Panc1 (cell line): Measurements from ENCODE around the gene PHOX2A. TPM values are rescaled to one million over a fixed set of nuclear protein-coding genes. Genes with fewer than 3 reads are reported as not detected.

Source experiments
- ATAC-seq: fragments of 200-7000 bp; cut with Tn5 transposase; 2 replicates; pipeline ENCODE4 v1.9.1; 2020; ENCODE audit warnings: mild to moderate bottlenecking, moderate library complexity
- BruUV-seq: library from RNA; stranded (reverse); fragments of 400-500 nt; replicated peaks from 2 replicates; lab custom pipeline; 2021; lab: Mats Ljungman, UMichigan
- CTCF ChIA-PET: fragments of 300-600 bp; sonication (Branson Sonifier 250); formaldehyde crosslinking; loops from one replicate; lab custom pipeline; 2022; ENCODE audit warnings: antibody characterized with exemption; lab: Charles Lee
- POLR2A ChIA-PET: fragments of 300-600 bp; sonication (Branson Sonifier 250); formaldehyde crosslinking; loops from one replicate; lab custom pipeline; 2022; ENCODE audit warnings: antibody characterized with exemption; lab: Charles Lee
- DNase-seq: peaks from one replicate; pipeline ENCODE4 v3.0.0-alpha.2; 2010; ENCODE audit warnings: low read depth, low spot score
- H3K27ac ChIP-seq: 2 replicates; pipeline ENCODE4 v1.5.1; 2011; ENCODE audit warnings: mild to moderate bottlenecking, low read length, inconsistent platforms
- H3K27me3 ChIP-seq: fragments of 200-500 bp; sonication (Bioruptor generic); 2 replicates; pipeline ENCODE4 v1.6.0; 2014; ENCODE audit warnings: low read length, inconsistent platforms; ENCODE audit not compliant: control insufficient read depth, insufficient read depth
- H3K36me3 ChIP-seq: fragments of 200-500 bp; sonication (Bioruptor generic); 2 replicates; pipeline ENCODE4 v1.5.1; 2014; ENCODE audit warnings: inconsistent platforms, mild to moderate bottlenecking, low read length, moderate library complexity; ENCODE audit not compliant: control insufficient read depth, insufficient read depth
- H3K4me1 ChIP-seq: 2 replicates; pipeline ENCODE4 v1.5.1; 2011; ENCODE audit warnings: inconsistent platforms, mild to moderate bottlenecking, low read length, moderate library complexity; ENCODE audit not compliant: control insufficient read depth, insufficient read depth
- H3K4me3 ChIP-seq, 2 experiments: 2 replicates each; pipeline ENCODE4 v1.5.1; 2011 to 2012; ENCODE audit warnings: low read depth in 2 of 2, low read length in 2 of 2, mild to moderate bottlenecking in 2 of 2, inconsistent platforms in 1 of 2, moderate library complexity in 1 of 2
- H3K9me3 ChIP-seq: fragments of 200-500 bp; sonication (Bioruptor generic); 2 replicates; pipeline ENCODE4 v1.5.1; 2014; ENCODE audit warnings: low read depth, mild to moderate bottlenecking, inconsistent platforms, low read length, moderate library complexity; ENCODE audit not compliant: control insufficient read depth, insufficient read depth
- CTCF ChIP-seq: fragments of 450-650 bp; IDR thresholded peaks from 2 replicates; pipeline ENCODE4 v1.5.1; 2017; ENCODE audit warnings: mild to moderate bottlenecking
- POLR2AphosphoS5 ChIP-seq: IDR thresholded peaks from 2 replicates; pipeline ENCODE4 v1.6.1; 2012; ENCODE audit warnings: mild to moderate bottlenecking, low read depth, low read length, moderate library complexity
- REST ChIP-seq, 2 experiments: IDR thresholded peaks; 2 replicates each; pipeline ENCODE4 v1.6.1; 2011 to 2012; ENCODE audit warnings: low read depth in 2 of 2, control low read depth in 1 of 2, low read length in 1 of 2, mild to moderate bottlenecking in 1 of 2, moderate library complexity in 1 of 2; ENCODE audit not compliant: insufficient read depth in 1 of 2
- SIN3A ChIP-seq: IDR thresholded peaks from 2 replicates; pipeline ENCODE4 v1.6.1; 2012; ENCODE audit warnings: low read depth, mild to moderate bottlenecking, low read length, moderate library complexity, borderline replicate concordance; ENCODE audit not compliant: insufficient read depth
- TCF7L2 ChIP-seq: IDR thresholded peaks from 2 replicates; pipeline ENCODE4 v1.6.1; 2011; ENCODE audit warnings: mild to moderate bottlenecking, low read depth, low read length, inconsistent platforms
- in situ Hi-C: cut with HindIII; loops from 2 replicates; pipeline ENCODE4 v1.10.0; 2016; ENCODE audit warnings: low sequenced_read_pairs, low pct_unique_long_range_greater_than_20kb
- intact Hi-C: fragments of 100-400 bp; cut with micrococcal nuclease; formaldehyde crosslinking; loops from one replicate; pipeline ENCODE4 v1.10.0; 2022; ENCODE audit not compliant: unreplicated experiment
- total RNA-seq: library from RNA; stranded (reverse); gene quantifications from one replicate; pipeline ENCODE4 v1.2.1, GENCODE V29; 2021; ENCODE audit not compliant: unreplicated experiment

Gene PHOX2A
- total RNA-seq, 1 experiment from 2014 or later = not detected

DNA sequence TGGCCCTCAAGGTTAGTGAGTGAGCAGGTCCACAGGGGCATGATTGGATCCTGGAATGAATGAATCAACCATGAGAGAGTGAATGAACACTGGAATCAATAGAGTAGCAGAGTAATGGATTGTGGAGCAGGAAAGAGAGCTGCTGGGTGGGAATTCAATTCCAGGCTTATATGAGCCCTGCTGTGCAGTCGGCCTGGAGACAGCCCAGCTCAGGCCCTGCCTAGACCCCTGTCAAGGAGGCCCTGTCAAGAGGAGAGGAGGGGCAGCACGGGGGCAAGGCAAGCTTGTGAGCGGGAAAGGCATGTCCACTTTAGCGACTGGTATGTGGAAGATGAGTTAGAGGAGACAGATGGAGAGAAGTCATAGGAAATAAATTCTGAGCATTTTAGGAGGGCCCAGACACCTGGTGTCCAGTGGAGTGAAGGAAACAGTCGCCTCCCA lies 53.3 kb downstream of the PHOX2A start:
- POLR2A ChIA-PET = no interaction called here
- intact Hi-C loops = no loop called here
- no peak for DNase-seq
- H3K9me3 ChIP-seq = no peaks in the 10 kb centered on the region
- H3K27me3 ChIP-seq = no peaks in the 10 kb centered on the region
- CTCF ChIA-PET = interaction anchor here (0.6 to 0.9 kb wide), 3 partner anchors 11 to 336 kb away, joined by 3 to 6 read pairs (median 4); no protein-coding TSS in a partner anchor
- BruUV-seq = no TSS peak
- H3K27ac ChIP-seq = no peak overlapping the region
- in situ Hi-C loops = no loop called here
- H3K4me3 ChIP-seq = no peak overlapping the region
- H3K4me1 ChIP-seq = no peaks in the 10 kb centered on the region
- TF ChIP-seq POLR2AphosphoS5 (no peak), TCF7L2 (no peak), REST (IDR thresholded peaks at IDR 0.05; ENCODE audit: insufficient read depth in 1 of 2, low read depth in 2 of 2, low read length in 1 of 2) (no peak), CTCF (no peak), SIN3A (no peak)
- no peaks in the 10 kb centered on the region for H3K36me3 ChIP-seq
- ATAC-seq = no peak

DNA sequence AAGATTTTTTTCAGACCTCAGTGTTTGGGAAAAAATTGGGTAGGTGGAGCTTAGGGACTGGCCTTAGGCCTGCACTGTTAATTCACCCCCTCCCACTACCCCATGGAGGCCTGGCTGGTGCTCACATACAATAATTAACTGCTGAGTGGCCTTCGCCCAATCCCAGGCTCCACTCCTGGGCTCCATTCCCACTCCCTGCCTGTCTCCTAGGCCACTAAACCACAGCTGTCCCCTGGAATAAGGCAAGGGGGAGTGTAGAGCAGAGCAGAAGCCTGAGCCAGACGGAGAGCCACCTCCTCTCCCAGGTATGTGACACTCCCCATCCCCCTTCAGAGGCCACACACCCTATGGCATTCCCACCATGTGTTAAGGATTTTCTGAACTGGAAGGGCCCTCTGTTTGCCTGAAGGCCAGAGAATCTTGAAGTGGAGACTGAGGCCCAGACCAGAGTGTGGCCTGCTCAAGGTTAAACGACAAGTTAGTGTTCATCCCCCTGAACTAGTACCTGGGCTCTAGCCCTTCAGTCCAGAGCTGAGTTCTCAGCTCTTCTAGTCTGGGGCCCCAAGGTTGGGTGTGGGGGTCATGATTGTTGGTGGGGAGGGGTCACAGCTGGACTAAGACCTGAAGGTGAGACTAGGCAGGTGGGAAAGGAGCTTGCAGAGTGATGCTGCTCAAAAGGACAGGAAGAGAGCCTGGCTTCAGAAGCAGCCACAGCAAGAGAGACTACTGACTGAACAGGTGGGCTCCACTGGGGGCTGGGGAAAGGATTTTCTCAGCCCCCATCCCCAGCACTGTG lies 54.3 kb downstream of the PHOX2A start:
- DNase-seq = no peak

More for the DNA sequence above, 54.3 kb downstream of the PHOX2A start:
- in situ Hi-C loops (no loop called here), intact Hi-C loops (no loop called here)
- H3K4me1 ChIP-seq = no peaks in the 10 kb centered on the region
- no peaks in the 10 kb centered on the region for H3K36me3 ChIP-seq
- no TSS peak for BruUV-seq
- TF ChIP-seq CTCF (no peak), TCF7L2 (no peak), POLR2AphosphoS5 (no peak), SIN3A (no peak), REST (IDR thresholded peaks at IDR 0.05; ENCODE audit: insufficient read depth in 1 of 2, low read depth in 2 of 2, low read length in 1 of 2) (no peak)
- no peak overlapping the region for H3K27ac ChIP-seq
- ChIA-PET CTCF (interaction anchor here (0.7 kb wide), 1 partner anchor 337 kb away, joined by 3 read pairs; no protein-coding TSS in a partner anchor), POLR2A (interaction anchor here (0.5 kb wide), 1 partner anchor 40 kb away, joined by 3 read pairs; no protein-coding TSS in a partner anchor)
- no peak overlapping the region for H3K4me3 ChIP-seq
- no peaks in the 10 kb centered on the region for H3K9me3 ChIP-seq
- H3K27me3 ChIP-seq = no peaks in the 10 kb centered on the region
- no peak for ATAC-seq
